Activated CD8-positive, alpha-beta memory T cell treated with anti-CD3 and anti-CD28 coated beads, Interleukin-2, amount 50 U/mL, for 48 hours (primary cell): ENCODE results near the gene MYO1G.

Source experiments
- DNase-seq: peaks from one replicate; pipeline ENCODE4 v3.0.0-alpha.2; 2020

Gene MYO1G

DNA sequence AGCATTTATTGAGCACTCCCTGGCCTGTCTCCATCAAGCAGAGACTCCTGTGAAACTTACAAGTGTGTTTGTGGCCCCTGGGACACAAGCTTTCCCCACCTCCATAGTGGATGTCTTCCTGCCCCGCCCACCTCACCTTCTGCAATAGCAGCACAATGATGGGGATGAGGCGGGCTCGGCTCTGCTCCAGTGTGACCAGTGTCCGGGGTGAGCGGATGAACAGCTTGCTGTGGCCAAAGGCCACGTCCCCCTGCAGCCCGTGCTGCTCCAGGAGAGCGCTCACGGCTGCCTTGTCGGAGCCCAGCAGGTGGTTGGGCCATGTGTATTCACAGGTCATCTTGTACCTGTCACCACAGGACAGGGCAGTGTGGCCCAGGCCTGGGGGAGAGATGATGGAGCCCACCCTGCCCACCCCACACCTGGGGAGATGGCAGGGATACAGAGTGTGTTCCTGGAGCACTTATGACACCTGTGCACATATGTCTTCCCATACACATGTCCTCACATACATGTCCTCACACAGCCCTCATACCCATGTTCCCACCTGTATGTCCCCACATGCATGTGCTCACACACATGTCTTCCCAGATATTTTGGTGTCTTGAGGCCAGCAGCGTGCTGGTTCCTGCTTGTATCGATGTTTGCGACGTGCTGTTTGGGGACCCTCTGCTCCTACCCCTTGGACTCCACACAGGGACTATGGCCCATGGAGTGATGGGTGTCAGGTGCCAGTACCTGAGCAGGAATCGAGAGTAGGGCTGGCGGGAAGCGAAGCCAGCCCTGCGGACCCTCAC is 12.7 kb downstream of the MYO1G start:
- peak; percentile 61 for DNase-seq

DNA sequence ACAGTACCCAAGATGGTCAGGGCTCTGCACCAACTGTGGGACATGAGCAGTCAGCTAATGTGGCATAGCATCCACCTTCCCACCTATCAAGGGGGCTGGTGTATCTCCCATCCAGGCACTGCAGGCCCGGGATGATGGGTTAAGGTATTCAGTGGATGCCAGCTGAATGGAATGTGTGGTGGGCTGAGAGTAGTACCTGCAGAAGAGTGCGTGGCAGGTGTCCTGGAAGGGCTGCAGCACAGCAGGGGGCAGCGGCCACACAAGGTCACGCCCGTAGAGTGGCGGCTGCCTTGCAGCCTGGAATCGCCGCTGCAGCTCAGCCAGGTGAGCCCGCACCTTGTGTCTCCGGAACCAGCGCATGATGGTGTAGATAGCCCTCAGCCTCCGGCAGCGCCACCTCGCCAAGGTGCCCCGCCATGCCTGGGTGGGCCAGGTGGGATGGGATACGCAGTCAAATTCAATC is 13.3 kb downstream of the MYO1G start:
- DNase-seq, result no peak

DNA sequence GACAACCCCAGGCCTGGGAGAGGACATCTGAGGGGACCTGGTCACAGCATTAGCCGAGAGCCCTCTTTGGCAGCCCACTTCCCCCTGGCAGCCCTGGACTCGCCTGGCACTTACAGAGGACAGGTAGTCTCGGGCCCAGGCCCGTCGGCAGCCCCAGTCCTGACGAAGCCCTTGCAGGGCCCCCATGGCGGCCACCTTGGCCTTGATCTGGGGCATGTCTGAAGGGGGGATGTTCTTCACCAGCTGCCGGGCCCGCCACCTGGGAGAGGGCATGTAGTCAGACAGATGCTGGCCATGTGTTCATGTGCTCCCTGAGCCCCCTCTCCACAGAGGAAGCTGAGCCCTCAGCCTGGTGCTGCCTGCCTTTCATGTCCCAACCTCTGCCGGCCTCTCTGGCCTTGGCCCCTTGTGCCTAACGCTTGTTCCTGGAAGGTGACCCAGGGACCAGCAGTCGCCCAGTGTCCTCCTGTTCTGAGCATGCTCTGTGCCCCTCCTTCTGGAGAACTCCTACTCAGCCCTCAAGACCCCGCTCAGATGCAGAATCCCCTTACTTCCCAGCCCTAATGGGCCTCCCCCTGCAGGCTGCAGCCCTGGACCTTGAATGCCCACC is 13.9 kb downstream of the MYO1G start:
- no peak for DNase-seq

DNA sequence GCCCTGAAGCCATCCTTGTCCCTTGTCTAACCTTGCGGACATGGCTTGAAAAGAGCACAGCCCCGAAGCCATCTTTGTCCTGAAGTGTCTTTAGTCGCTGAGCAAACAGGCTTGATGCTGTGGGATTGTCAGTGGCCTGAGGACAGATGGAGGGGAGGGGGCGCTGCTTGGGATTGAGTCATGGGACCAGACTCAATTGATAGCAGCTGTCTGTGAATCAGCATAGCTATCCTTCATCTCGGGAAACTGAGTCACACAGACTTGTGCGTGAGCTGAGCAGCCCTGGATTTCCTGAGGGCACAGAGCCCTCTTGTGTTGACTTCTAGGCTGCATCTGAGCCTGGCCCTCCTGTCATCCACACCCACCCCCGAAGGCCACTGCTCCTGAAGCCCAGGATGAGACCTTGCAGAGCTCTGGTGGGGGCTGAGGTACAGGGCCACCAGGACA is 14.4 kb downstream of the MYO1G start:
- peak; percentile 61 for DNase-seq

DNA sequence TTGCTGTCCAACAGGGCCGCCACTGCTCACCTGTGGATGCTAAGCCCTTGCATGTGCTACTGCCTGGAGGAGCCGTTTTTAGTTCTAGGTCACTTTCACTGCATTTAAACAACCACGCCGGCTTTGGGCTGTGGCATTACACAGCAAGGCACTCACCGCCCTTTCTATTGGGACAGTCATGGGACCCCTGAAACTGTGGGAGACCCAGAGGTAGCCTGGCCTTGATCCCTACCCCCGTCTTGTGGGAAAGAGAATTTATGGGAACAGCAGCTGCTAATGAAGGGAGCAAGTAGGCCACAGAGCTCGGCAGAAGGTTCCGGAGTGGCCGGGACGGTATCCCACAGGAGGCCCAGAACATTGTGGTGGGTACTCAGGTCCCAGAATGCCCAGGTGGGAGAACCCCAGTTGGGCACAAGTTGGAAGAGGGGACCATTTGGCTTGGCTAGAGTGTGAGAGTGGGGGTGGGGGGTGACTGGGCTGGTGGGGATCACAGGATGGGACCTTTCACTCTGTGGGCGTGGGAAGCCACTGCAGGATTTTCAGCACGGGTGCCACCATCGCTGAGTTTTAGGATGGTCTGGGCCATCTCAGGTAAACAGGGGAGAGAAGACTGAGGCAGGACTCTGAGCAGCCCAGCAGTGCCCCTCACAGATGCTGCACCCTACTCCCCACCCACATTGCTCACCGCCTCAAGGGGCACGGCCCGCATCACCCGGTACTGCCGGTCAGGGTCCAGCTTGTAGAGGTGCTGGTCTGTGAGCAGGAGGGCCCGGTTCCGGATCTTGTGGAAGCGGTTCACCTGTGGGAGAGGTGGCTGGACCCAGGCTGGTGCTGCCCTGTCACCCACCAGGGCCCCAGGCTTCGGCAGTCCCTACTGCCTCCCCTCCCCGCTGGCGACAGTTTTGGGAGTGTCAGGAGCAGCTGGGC is 15.2 kb downstream of the MYO1G start:
- peak; percentile 57 for DNase-seq

DNA sequence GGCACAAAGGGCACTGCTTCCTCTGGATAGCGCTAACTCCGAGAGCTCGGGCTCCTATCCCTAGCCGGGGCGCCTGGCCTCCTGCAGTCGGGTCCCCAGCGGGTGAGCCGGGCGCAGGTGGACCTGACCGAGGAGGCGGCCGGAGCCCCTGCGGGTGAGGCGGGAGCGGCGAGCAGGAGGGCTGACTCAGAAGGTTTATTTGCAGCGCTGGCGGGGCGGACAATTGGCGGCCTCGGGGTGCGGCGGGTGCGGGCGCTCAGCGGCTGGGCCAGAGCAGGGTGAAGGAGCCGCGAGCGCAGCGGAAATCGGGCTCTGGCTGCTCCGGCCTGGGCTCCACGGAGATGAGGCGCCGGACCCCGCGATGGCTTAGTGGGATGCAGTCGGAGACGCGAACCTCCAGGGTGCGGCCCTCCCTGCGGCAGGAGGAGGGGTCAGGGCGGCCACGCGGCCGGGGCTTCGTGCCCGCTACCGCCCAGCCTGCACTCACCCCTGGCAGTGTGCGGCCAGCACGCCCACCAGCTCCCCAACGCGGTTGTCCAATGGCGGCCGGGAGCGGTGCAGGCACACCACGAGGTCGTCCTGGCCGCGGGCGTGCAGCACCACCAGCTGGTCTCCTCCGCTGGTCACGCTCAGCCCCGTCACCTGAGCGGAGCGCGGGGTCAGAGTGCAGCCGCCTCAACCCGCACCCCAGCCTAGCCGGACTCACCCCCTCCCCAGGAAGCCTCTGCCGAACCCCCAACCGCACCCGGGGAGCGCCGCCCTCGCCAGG is 16.1 kb downstream of the MYO1G start:
- peak; percentile 61 for DNase-seq

DNA sequence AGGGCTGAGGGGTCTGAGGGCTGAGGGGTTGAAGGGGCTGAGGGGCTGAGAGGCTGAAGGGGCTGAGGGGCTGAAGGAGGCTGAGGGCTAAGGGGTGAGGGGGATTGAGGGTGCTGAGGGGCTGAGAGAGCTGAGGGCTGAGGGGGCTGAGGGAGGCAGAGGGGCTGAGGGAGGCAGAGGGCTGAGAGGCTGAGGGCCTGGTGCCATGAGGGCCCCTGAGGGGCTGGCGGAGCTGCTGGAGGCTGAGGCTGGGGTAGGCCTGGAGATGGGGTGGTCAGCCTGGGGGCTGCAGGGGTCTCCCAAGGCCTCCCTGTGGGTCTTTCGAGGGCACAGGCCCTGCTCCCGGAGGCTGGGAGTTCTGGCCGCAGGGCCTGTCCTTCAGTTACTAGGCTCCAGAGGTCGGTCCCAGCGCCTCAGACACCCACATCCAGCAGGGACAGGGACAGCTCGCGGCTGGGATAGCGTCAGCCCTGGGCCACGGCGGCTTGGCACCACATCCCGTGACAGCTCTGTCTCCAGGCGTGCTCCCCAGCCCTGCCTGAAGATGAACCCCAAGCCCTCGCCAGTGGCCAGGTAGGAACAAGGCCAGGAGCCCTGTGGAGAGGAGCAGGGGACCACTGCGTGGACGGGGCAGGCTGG is 16.9 kb downstream of the MYO1G start:
- DNase-seq, result peak; percentile 65

DNA sequence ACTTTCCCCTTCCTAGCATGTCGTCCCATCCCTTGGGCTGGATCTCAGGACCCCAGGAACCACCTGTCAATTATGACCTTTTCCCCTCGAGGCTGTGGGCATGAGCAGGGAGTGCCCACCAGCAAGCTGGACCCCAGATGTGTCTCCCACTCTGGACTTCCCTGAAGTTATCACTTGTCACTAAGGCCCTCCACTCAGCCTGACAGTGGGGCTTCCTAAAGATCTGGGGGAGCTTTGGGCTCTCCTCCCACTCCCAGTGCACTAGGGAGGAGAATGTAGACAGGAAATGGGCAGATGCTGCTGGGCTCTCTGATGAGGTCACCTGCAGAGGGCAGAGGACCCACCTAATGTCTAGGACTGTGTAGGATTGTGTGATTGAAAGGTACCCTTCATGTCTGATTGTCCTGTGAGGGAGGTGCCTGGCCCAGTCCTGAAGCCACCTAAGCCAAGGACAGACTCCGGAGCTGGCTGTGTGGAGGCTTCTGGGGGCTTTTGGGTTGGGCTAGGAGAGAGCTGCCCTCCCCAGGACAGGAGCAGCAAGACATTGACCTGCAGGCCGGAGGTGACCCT is 18.7 kb downstream of the MYO1G start:
- DNase-seq, result peak; percentile 68

DNA sequence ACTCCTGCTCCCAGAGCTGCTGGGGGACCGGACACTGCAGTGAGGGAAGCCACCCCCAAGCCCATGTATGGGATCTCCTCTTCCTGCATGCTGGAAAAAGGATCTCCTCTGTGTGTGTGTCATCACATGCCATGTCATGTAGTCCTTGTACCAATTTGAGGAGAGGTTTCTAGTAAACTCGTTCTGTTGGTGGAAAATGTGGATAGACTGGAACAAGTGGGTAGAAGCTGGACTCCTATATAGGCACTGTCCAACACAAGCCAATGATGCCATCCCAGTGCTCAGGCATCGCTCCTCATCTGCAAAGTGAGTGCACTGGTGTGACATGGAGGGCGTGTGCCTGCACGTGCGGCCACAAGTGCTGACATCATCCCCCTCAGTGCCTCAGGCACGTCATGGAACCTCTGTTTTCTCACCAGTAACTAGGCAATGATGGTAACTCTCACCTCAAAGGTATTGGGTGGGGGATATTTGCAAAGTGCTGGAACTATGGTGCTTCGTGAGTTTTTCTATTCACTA is 19.3 kb downstream of the MYO1G start:
- DNase-seq, result peak; percentile 75

DNA sequence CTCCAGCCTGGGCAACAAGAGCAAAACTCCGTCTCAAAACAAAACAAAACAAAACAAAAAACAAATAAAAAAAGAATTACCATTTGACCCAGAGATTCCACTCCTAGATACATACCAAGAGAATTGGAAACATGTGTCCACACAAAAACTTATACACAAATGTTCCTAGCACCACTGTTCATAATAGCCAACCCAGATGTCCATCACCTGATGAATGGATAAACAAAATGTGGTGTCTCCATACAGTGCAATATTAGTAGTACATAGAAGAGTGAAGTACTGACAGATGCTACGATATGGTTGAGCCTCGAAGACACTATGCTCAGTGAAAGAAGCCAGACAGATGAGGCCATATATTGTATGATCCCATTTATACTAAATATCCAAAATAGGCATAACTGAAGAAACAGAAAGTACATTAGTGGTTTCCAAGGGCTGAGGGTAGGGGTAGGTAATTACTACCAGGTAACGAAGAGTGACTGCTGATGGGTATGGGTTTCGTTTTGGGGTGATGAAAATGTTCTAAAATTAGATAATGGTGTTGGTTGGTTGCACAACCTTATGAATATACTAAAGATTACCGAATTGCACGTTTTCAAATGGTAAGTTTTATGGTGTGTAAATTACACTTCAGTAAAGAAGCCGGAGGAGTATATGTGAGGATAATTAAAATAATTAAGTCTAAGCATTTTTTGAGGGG is 20.0 kb downstream of the MYO1G start:
- DNase-seq, result peak; percentile 6

DNA sequence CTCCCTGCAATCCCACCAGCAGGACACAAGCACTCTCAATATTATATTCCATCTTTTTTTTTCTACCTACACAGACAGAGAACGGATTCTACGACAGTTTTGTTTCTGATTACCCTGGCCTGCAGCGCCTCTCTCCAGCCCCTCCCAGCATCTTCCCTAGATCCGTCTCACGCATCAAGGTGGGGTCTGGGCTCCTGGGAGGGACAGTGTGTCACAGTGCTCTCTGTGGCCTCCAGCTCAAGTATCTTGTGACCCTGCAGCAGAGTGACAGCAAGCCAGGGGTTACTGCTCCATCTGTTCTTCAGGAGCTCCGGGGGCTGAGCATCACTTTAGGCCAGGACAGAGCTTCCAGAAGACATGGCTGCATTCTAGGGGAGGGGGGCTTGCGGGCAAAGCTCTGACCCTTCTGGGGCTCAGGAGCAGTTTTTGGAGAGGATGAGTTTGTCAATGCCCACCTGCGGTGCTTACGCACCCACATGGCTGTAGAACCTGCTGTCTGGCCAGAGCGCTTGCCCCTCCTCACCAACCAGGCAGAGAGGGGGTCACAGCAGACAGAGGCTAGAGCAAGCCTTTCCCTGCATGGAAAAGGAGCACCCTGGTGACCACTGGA is 22.6 kb downstream of the MYO1G start:
- peak; percentile 56 for DNase-seq

DNA sequence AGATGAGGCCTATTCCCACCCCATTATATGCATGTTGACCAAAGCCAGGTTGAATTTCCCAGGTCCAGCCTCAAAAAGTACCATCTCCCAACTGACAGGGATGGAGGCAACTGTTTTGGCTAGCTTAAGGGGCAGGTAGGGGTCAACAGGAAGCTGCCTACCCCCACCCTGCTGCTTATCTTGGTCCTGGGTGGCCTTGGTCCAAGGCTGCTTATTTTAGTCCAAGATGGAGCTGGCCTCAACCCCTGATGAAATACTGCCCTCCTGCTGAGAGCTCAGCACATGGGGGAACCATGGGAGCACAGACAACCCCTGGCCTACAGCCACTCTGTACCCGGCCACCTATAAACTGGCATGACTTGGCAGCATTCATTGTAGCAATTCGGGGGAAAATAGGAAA is 23.1 kb downstream of the MYO1G start:
- peak; percentile 52 for DNase-seq

DNA sequence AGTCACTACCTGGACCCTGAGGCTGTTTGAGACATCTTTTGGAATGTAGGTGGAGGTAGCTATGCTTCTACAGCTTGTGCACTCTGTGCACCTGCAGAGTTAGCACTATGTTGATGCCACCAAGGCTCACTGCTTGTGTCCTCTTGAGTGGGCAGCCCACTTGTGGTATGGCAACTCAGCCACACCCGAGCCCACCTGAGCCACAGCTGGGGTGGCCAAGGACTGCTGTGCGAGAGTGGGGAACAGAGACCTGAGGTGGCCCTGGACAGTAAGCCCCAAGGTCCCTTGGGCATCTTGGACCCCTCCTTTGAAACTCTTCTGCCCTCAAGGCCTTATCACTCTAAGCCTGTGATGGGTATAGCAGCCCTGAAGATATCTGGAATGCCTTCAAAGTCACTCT is 25.7 kb downstream of the MYO1G start:
- DNase-seq, result no peak

DNA sequence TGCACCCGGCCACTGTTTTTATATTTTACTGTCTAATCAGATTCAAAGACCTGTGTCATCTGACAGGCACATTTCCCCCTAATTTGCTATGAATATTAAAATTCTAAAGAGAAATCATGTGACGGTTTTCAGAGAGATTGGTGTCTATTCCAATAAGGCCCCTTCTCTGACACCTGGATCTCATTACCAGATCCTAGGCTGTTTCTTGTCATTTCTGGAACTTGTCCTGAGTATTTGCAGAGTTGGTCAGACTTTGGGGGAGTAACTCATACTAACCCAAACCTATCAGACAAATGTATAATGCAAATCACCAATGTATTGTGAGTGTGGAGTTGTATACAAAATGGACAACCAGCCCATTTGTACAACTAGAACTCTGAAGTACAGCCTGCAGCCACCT is 29.5 kb downstream of the MYO1G start:
- DNase-seq, result no peak

DNA sequence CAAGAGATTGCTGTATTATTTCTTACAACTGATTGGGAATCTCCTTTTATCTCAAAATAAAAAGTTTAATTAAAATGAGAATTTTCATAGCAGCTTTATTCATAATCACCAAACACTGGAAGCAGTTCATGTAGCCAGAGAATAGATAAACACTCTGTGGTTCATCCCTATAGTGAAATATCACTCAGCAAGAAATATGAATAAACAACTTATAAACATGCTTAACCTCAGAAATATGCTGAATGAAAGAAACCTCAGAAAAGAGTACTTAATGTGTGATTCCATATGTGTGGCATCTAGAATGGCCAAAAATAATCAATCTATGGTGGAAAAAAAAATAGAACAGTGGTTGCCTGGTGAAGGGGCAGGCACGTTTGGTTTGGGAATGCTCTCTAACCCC is 33.3 kb downstream of the MYO1G start:
- no peak for DNase-seq

DNA sequence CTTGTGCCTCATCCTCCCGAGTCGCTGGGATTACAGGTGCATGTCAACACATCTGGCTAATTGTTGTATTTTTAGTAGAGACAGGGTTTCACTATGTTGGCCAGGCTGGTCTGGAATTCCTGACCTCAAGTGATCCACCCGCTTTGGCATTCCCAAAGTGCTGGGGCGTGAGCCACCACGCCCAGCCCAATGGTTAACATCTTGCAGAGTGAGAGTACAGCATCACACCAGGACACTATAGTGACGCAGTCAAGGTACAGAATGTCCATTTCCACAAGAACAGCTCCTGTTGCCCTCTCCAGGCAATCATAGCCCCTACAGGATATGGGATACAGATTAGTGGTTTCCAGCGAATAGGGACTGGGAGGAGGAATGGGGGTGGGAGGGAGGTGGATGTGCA is 34.0 kb downstream of the MYO1G start:
- DNase-seq, result no peak

DNA sequence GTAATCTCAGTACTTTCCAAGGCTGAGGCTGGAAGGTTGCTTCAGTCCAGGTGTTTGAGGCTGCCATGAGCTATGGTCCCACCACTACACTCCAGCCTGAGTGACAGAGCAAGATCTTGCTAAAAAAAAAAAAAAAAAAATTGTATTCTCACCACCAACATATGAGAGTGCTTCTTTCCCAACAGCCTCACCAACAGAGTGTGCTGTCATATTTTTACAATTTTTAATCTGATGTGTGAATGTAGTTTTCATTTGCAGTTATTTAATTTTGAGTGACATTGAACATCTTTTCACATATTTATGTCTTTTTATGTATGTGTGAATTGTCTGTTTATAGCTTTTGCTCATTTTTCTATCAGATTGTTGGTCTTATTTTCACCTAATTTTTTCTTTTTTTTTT is 35.2 kb downstream of the MYO1G start:
- no peak for DNase-seq

DNA sequence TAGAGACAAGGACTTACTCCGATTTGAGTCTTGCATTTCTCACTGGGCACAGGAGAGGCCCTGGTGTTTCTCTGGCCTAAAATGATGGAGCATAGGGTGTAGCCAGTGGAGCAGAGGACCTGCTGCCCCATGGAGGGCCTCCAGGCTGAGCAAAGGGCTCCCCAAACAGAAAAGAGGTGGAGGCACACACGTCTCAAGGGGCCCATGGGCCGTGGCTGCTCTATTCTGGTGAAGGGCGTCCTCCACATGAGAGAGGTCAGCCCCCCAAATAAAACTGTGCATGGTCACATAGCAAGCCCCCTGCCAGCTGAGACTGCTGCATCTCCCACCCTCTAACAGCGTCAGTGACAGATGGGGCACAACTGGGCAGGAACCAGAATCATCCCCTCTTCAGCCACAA is 41.4 kb downstream of the MYO1G start:
- DNase-seq, result peak; percentile 25

DNA sequence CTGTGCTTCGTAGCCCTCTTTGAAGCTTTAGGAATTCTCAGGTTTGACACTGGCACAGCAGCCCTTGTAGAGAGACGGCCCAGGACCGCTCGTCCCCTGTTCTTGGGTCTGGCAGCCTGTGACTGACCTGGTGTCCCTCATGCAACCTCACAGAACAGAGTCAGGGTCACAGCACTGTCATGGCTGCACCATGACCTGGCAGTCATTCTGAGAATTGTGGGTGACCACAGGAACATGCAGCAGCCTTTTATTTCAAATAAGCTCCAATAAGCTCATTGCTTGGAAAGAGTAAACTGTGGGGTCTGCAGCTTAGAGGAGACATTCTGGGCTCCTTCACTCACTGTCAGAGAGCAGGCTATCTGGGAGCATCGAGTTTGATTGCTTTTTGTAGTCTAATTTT is 42.5 kb downstream of the MYO1G start:
- peak; percentile 43 for DNase-seq

DNA sequence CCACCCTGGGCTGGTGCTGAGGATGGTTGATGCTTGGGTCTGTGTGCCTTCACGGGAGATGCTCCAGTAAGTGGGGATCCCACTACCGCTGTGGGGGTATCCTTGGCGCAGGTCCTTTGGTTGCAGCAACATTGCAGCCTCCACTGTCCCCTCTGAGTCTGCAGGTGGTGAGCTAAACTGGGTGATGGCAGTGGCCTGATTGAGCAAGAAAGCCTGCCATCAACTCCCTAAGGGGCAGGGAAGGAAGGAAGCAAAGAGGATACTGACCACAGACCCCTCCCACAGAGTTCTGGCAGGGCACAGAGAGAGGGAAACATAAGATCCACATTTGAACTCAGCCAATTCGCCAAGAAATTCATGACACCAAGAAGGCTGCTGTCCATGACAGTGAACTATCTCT is 43.2 kb downstream of the MYO1G start:
- no peak for DNase-seq
